ENCODE data around the gene PRMT7.

Gene PRMT7

DNA sequence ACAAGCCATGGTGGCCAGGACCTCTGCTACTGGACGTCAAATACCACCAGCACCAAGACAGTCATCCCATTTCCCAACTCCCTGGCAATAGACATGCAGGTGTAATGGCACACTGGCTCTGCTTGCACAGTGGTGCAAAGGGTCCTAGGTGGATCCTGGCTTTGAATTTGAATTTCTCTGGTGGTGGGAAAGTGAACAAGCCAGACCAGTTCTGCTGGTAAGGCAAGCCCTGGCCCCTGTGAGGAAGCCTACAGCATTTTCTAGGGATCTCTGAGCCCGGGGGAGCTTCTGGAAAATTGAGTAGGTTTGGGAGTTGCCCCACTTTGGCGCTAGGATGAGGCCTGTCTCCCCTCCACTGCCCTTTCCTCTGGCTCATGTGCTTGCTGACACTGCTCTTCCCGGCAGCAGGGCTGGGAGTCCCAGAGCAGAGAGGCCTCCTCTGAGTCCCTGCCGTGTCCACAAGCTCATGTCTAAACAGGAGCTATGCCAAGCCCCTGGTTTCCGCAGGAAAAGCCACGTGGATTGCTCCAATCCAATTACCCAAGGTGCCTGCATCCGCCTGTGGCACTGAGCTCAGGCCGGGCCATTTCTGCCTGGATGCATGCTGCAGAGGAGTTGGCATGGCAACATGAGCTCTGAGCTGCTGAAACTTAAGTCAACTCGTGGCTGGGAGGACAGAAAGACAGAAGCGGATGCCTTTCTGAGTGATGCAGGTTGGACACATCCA, 67.0 kb downstream of the PRMT7 start:
- DNase-seq, result no peak

DNA sequence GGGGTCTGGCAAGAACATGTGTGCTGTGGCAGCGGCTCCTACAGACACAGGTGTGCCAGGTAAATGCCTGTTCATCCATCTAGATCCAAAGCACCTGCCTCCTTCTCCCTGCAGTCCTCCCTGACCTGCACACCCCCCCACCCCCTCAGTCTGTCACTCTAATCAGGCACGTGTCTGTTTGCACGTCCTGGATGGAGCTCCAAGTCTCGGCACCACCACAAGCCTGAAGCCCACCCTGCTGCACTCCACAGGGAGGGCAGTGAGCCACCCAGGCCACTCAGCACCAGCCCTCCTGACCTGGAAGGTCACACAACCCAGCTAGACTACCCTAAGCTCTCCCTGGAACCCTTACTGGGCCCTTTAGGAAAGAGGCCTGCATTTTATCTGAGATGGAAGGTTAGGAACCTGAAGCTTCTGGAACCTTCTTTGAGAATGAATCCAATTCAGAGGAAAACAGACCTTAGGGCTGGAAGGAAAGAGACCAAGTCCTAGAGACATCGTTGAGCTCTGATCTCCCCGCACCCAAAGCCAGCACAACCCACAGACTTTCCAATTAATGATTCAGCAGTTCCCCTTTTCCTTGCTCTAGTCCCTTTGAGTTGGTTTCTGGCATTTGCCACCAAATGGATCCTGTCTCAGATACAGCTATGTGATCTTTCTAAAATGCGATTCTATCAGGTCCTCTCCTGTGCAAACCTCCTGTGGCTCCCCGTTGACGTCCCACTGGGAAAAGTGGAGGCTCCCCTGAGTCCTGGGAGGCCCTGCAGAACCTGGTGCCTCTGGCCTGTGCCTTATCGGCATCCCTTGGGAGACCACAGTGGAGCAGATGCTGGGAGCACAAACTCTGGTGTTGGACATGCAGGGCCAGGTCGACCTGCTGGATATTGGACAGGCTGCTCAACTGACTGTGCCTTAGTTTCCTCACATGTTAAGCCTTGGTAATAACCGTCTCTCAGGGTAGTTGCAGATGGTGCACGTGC, 67.9 kb downstream of the PRMT7 start:
- no peak for DNase-seq

DNA sequence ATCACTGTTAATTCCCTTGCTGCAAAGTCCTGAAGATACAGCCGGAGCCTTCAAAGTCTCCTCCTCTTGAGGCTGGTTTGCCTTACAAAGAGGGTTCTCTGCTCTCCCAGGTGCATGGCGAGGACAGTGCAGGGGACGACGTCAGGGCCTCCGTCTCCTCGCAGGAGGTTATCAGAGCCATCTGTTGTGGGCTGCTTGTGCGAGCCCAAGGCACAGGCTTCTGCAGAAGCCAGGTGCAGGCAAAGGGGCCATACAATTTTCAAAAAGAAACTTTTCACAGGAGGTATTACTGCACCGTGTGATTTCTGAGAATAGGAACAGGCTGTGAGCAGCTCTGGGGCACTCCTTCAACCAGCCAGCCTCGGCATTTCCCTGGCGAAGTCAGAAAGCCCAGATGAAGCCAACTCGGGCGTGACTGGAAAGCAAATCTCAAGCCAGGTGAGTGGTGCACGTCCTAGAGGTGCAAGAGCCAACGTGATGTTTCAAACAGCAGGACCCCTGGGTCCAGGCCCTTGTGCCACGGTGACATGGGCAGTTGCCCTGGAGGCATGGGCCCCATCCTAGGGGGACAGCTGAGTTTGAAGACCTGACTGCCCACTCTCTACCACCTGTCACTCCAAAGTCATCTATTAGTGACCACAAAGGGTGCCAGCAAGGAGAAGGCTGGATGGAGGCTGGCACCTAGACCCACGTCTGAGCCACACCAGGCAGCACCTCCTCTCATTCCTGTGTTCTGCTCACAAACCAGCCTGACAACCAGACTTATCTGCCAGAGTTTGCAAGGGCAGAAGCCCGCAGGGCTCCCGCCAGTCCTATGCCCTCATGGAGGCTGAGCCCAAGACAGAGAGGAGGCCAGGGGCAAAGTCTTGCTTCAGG, 68.9 kb downstream of the PRMT7 start:
- no peak for DNase-seq

DNA sequence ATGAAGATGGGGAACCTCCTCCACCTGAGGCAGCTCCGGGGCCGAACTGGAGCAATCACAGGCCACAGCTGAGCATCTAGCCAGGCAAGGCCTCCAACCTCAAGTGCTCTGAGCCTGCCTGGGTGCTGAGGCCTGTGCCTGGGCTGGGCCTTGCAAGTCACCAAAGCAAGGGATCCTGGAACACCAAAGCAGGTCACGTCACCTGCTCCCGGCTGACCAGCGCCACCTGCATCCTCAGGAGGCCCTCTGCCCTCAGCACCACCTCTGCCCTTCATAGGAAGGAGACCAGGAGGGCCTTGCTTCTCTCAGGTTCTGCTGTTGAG, 69.5 kb downstream of the PRMT7 start:
- no peak for DNase-seq

DNA sequence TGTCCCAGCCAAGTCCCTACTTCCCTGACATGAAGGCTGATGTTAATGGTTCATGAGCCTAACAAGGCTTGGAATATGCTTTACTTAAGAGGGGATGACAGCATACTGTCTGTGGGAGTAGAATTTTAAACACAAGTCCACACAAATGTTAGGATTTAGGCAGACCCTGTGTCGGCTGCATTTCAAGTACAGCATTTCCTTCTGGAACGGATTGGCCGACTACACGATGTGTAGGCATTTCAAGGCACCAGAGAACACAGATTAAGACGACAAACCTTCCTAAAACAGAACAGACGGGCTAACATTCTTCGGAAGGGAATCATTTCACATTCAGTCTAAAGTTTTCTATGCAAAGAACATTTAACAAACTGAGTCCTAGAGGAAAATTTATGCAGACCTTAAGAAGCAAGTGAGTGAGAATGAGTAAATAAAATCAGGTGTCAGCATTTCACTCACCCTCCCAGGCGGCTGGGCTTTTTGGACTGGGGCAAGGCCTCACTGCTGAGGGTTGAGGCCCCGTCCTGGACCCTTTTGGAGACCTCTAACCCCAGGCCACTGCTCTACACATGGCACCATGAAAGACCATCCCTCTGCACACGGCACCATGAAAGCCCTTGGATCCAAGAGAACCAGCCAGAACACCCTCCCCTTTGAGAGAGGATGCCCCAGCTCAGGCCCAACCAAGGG, 70.0 kb downstream of the PRMT7 start:
- DNase-seq, result no peak

DNA sequence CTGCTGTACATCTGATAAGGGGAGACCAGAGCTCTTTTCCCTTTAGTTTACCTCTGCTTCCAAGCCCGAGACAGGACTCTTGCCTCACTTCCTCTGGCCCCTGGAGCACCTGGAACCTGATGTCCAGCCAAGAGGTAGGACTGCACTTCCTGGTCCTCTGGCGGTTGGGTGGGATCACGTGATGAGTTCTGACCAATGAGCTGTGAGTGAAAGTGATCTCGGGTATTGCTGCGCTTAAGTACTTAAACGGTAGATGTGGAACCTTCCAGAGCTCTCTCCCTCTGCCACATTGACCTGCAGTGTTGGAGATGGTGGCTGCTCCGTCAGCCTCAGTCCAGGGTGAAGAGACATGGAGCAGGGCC, 70.5 kb downstream of the PRMT7 start:
- DNase-seq, result no peak

DNA sequence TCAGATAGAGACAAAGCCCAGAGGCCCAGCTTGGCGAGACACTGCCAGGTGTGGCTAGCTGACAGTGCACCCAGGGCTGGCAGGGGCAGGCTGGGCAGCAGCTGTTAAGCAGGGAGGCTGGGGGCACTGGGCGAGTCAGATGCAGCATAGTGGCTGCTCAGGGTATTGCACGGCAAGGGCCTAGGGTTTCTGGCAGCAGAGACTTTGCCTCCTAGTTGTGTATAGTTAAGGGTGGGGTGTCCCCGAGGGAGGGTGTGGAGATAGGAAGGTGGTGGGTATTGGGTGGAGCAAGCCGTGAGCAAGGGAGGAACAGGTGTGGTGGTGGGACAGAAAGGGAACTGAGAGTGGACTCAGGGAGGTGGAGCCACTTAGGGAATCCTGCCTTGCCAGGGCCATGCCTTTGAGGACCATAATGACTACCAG, 71.5 kb downstream of the PRMT7 start:
- peak in 1 of 2 donors; percentile 19 for DNase-seq

DNA sequence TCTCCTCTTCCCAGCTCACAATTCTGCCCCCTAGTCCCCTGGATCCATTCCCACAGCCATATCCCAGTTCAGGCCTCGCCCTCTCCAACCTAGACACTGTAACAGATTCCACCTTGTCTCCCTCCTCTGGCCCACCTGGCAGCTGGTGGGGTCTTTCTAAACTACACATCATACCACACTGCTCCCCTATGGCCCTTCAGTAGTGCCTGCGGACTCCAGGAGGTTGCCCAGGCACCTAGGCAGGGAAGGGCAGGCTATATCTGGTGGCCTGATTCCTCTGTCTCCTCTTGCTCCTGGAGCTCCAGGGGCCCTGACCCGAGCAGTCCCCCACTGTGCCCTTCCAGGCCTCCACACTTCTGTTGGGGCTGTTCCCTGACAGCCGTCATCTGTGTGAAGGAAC, 73.0 kb downstream of the PRMT7 start:
- no peak for DNase-seq

DNA sequence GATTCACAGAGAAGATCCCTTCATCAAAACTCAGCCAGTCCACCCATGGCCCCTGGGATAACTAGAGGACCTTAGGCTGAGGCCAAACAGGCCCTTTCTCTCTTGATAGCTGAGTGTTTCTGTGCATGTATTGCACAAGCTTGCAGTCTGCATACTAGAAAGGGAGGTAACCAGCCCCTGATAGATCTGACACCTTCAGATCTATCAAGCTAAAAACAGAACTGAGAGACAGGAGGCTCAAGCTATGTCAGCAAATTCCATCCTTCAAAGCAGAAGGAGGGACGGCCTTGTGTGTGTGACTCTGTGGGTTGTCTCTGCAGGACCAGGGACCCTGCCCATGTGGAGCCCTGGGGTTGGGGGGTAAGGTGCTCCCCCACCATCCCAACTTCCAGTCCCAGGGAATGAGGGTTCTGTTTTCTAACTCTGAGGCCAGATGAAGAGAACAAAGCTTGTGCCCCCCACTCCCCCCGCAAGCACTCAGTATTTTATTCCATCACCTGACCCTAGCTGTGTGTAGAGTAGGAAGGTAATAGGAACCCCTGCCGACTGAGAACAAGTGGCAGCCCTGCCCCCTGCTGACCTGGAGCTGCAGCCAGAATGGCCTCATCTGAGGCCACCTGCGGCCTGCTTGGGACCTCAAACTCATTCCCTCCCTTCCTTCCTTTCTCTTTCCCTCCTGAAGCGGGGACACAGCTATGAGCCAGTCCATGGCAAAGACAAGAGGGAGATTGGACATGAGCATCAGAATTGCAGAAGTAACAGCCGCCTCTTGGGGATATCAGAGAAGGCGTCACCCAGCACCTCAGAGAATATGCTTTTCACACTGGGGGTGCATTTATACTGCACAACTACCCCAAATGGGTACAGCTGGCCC, 73.7 kb downstream of the PRMT7 start:
- DNase-seq, result no peak

DNA sequence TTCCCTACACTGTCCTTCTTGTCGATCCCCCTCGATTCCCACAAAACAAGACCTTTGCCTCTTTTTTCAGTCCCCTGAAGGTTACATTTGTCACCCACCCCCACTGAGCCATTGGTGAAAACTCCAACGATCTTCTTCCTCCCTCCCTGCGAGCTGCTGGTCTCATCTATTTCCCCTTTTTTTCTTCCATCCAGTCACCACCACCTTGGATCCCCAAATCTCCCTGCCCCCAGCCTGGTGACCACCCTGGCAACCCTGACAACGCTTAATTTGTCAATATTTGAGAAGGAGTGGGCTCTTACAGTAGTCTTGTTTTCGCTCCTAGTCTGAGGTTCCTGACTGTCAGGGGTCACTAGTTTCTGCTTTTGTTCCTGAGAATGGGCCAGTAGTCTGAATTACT, 74.6 kb downstream of the PRMT7 start:
- DNase-seq, result no peak

DNA sequence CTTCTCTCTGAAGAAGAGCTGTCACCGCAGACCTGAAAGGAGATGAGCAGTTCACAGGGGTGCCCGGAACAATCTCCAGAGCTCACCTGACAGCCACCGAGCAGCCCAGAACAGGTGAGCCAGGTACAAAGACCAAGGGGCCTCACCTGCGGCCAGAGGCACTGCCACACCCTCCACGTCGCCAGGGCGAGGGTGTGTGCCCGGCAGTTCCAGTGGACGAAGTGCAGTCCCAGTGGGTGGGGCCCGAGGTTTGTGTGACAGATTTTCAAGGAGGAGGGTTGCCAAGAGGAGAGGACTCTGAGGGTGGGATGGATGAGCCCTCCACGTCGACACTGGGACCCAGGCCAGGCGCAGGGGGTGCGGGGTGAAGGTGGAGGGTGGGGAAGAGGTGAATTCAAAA, 75.8 kb downstream of the PRMT7 start:
- no peak for DNase-seq

DNA sequence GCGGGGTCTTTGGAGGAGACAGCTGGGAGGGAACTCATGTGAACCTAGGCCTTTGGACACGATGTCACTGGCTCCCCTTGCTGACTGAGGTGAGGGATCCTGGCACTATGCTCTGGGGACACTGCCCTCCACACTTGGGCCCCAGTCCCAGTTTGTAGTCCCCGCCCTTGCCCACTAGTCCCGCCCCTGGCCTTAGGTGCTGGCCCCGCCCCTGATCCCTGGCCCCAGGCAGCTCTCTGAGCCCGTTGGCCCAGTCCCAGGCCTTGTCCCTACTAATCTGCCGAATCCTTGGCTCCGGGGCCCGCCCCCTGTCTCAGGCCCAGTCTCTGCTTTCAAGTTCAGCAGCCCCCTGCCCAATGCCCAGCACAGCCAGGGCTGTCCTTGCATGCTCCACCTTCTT, 76.5 kb downstream of the PRMT7 start:
- no peak for DNase-seq

DNA sequence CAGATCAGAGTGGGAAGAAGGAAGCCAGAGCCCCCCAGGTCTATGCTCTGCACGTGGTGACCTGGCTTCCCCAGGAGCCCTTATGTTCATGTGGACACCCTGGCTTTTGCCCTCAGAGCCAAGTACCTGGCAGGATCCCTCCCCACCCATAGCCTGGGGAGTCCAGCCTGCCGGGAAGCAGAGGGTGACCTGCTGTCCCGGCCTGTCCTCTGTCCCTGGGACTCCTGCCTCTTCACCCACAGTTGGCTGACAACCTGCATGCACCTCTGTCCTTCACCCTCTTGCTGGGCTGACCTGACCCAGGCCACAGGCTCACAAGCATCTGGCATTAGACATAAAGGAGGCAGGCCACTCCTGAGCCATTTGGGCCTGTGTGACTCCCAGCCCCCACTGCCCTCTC, 77.3 kb downstream of the PRMT7 start:
- no peak for DNase-seq

DNA sequence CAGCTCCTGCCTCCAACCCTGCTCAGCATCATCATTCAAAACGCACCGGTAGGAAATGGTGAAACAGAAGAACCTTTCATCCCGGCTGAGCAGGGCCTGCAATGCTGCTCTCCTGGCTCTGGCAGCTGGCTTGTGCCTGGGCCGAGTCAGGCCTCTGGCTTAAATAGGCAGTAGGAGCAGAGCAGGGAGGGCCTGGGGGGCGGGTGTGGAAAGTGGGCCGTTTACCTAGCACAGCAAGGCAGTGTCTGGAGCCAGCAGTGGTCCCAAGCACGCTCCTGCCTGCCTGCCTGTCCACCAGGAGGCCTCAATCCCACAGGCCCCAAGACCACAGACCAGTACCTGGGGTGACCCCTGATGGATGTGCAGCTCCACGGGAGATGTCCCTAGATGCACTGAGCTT, 78.2 kb downstream of the PRMT7 start:
- no peak for DNase-seq

DNA sequence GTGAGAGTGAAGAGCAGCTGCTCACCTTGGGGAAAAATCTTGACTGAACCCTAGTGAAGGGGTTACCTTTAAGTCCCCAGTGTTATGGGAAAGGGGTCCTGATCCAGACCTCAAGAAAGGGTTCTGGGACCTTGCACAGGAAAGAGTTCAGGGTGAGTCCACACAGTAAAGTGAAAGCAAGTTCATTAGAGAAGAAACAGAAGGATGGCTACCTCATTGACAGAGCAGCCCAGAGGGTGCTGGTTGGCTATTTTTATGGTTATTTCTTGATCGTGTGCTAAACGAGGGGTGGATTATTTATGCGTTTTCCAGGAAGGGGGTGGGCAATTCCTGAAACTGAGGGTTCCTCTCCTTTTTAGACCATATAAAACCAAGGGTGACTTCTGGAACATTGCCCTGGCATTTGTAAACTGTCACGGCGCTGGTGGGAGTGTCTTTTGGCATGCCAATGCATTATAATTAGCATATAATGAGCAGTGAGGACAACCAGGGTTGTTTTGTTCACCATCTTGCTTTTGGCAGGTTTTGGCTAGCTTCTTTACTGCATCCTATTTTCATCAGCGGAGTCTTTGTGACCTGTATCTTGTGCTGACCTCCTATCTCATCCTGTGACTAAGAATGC, 79.0 kb downstream of the PRMT7 start:
- DNase-seq, result no peak

DNA sequence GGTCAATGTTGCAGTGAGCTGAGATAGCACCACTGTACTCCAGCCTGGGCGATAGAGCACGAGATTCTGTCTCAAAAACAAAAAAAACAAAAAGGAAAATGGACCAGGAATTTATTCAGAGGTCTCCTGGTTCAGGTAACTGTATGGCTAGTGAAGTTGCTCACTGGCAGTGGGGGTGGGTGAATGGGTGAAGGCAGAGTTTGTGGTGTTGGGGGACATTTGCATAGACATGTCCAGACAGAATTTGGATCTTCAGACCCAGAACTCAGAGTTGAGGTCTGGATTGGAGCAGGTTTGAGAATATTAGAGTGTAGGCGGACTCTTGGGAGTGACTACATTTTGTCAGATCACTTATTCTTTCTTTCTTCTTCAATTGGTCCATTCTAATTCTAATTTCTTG, 82.5 kb downstream of the PRMT7 start:
- DNase-seq, result no peak

DNA sequence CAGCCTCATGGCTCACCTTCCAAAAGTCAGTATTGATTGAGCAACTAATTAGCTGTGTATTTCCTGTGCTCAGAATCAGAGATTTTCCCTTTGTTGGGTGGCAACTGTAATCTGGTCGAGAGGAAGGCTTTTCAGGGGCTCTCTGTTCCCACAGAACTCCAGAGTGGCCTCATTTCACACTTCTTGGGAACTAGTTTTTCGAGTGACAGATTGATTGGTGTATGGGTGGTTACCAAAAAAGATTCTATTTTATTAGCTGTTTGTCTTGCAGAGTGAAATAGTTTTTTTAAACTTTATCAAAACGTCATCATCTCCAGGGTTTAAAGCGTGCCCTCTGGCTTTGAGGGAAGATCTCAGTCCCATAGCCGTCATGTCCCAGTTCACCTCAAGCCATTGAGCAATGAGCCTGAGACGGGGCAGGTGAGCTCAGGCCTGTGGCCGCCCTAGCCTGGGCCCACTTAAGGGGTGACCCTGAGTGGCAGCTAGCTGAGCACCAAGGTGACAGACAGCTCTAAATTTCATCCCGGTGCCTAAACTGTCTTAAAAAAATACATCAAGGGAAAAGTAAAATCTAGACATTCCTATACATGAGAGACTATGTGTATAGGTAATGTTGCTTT, 84.5 kb downstream of the PRMT7 start:
- DNase-seq, result no peak

DNA sequence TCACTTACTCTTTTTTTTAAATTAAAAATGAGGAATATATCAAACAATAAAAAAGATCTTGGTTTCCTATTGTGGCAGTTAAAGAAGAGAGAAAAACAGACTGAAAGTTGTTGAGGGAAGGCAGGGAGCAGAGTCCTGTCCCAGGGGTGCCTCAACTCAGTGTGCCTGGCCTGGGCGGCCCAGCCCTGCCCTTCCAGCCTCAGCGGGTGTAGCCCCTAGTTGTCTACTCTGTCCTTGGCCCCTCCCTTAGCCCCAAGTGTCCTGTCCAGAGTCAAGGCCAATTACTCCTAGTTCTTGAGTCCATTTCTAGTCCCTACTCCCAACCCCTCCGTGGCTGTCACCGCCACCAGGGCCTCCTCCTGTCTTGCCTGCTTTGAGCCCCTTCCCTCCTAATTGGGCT, 85.0 kb downstream of the PRMT7 start:
- no peak for DNase-seq

DNA sequence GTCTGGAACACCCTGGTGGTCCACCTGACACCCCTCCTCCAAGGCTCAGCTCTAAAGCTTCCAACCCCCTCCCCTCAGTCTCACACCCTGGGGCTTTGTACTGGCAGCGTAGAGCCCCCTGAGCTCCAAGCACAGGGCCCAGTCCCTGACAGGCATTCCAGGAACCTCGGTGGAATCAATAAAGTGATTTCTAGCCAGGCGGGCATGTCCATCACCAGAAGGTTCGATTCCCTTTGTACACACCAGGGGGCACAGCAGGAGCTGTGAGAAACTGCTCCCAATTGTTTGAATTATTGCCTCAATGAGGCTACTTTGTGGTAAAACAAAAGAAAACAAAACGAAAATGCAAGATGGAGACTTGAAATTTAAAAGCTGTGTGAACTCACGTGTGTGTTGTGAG, 85.7 kb downstream of the PRMT7 start:
- peak; percentile 45 to 77 for DNase-seq

DNA sequence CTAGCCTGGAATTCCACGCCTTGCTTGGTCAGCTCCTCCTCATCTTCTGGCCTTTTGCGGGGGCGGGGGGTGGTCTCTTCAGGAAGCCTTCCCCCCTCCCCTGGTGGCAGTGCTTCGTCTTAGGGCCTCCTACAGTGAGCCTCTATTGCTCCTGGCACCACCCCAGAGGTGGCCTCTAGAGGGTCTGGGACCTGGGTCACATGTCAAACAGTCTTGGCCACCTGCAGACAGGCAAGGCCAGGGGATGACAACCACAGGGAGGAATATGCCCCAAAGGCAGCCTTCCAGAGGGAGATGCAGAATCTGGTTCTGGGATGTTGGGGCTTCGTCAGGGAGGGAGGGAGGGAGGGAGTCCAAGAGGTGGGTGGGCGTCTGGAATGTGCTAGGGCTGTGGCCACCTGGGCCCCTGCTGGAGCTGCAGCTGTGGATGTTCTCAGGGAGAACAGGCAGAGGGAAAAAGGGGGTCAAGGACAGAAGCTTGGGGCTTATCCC, 86.9 kb downstream of the PRMT7 start:
- DNase-seq, result no peak

DNA sequence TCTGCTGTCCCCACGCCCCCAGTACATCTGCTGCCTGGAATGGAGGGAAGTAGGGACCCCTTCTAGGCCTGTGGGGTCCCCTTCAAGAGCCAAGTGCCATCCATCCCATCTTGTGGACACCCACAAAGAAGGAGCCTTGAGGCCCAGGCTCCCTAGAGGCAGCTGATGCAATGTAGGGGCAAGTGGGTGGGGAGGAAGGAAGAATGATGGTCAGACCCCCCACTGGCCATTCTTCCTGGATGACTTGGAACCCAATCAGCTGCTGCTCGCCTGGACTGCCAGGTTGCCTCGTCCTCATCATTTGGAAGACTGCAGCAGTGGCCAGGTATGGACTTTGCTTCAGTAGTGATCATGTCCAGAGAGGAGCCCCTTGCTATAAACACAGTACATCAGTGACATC, 88.6 kb downstream of the PRMT7 start:
- no peak for DNase-seq
